ENCODE results near the gene OSBP2.
"Not testable (repeated sequence)": the region's sequence is repeated elsewhere in the genome, so short reads cannot be mapped to it uniquely, and the experiment has no call there.

Gene OSBP2

GRCh38 chr22:30694640-30695350, at the start of gene OSBP2:
Gene OSBP2, plus strand, starts transcription at chr22:30694874. Its CDS starts 36 bp downstream, at chr22:30694910.
- peak; percentile 43 for DNase-seq

DNA sequence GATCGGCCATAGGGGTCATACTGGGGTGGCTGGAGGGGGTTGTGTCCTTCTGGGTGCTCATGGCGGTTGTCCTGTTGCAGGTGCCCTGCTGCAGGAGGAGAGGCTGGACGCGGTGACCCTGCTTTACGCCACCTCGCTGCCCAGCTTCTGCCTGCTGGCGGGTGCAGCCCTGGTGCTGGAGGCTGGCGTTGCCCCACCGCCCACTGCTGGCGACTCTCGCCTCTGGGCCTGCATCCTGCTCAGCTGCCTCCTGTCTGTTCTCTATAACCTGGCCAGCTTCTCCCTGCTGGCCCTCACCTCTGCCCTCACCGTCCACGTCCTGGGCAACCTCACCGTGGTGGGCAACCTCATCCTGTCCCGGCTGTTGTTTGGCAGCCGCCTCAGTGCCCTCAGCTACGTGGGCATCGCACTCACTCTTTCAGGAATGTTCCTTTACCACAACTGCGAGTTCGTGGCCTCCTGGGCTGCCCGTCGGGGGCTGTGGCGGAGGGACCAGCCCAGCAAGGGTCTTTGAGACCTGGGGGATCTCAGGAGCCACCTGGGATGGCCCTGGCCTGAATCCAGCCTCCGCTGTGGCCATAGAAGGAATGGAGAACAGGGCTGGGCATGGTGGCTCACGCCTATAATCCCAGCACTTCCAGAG, 48.0 kb upstream of the OSBP2 start:
- no peak for DNase-seq

- no peak for DNase-seq
These were observed 47.1 kb upstream of the OSBP2 start for GRCh38 chr22:30647536-30647935.

DNA sequence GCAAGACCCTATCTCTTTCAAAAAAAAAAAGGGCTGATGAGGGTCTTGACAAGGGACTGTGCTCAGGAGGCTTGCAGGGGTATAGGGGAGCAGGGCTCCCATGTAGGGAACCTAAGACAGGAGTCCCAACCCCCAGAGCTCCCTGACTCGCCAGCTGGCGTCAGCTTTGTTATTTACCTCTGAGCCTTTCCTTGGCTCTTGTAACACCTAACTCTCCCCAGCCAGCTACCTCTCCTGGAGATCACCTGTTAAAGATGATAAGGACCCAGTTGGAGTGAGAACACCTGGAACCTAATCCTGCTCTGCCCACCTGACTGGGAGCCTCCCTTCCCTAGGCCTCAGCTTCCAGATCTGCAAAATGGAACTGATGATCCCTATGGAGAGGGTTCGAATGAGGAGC, 45.8 kb upstream of the OSBP2 start:
- no peak for DNase-seq

DNA sequence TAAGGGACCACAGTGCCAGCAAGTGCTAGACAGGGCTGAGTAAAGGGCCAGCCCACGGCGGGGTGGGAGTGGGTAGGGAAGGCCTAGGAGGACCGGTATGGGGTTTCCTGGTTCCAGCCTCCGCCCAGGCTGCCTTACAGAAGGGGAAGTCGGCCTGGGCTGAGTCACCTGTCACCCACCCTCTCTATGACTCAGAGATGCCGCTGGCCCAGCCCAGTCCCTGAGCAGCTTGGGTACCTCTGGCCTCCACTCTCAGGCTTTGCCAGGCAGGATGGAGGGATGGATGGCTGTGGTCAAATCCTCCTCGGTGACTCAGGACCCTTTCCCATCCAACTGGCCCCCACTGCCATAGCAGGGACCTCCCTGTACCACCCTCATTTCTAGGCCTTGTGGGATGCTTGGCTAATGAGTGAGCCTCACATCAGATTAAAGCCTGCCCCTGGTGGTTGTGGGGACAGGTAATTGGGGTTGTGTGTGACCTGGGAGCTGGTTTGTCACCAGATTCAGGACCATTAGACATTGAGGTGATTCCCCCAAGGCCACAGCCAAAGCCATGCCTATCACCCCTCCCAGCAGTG, 45.2 kb upstream of the OSBP2 start:
- DNase-seq, result peak; percentile 92

- no peak for DNase-seq
These were observed 44.1 kb upstream of the OSBP2 start for GRCh38 chr22:30650508-30651116.

DNA sequence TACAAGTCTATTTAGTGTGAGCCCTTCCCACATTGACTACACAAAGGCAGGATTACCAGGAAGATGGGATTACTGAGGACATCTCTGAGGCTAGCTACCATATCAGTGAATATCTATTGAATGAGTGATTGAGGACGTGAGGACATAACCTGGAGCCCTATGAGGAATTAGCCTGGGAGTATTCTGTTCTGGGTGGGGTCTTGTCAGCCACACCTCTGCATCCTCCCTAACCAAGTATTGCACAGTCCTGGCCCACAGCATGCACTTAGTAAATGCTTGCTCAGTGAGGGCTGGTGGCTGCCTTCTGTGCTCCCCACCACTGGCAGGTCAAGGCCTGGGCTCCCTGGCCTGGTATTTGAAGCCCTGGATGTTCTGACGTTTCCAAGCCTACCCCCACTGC, 41.8 kb upstream of the OSBP2 start:
- DNase-seq, result no peak

- DNase-seq, result no peak
These were observed 40.3 kb upstream of the OSBP2 start for GRCh38 chr22:30654361-30654760.

DNA sequence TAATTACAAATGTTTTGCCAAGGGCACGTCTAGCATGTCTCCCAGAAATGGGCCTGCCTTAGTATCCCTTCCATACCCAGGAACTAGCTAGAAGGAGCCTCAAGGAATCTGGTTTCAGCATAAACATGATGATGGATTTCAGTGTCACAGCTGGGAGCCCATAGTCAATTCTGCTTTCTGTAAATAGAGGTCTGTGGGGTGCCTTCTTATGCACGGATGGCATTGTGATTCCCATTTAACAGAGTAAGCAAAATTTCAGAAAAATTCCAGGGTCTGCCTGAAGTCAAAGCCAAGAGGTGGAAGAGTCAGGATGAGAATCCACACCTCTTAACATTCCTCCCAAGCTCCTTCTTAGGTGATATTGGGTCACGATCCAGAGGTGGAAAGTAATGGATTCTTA, 39.1 kb upstream of the OSBP2 start:
- DNase-seq, result no peak

DNA sequence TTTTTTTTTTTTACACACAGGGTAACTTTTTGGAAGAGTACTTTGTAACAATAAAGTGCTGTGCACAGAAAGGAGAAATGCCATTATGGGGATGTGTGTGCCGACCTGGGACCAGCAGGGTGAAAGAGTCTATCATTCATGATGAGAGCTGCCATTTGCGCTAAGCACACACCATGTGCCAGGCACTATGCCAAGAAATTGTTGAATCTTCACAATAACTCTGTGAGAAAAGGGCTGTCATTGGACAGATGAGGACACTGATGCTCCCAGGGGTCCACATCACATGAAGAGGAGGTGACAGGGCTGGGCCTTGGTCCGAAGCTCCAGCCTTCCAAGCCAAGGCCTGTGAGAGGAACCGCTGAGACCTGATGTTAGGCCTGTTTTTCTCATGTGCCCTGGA, 32.6 kb upstream of the OSBP2 start:
- no peak for DNase-seq

GRCh38 chr22:30664798-30665197, 29.9 kb upstream of the OSBP2 start:
- no peak for DNase-seq

DNA sequence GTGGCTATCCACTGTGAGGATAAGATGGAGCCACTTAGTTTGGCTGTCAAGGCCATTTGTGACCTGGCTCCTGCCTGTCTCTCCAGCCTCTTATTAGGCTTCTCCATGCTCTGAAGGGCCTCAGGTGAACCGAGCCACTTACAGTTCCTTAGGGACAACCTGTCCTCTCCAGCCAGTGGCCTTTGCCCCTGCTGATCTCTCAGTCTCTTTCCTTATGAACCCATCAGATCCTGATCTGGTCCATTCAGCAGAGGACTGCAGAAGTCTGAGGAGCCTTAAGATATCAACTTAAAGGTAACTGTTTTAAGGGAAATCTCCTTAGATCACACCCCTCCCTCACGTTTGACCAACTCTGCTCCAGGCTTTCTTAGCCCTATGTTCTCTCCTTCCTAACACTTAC, 29.4 kb upstream of the OSBP2 start:
- DNase-seq, result no peak

- no peak for DNase-seq
These were observed 28.9 kb upstream of the OSBP2 start for GRCh38 chr22:30665786-30666185.

DNA sequence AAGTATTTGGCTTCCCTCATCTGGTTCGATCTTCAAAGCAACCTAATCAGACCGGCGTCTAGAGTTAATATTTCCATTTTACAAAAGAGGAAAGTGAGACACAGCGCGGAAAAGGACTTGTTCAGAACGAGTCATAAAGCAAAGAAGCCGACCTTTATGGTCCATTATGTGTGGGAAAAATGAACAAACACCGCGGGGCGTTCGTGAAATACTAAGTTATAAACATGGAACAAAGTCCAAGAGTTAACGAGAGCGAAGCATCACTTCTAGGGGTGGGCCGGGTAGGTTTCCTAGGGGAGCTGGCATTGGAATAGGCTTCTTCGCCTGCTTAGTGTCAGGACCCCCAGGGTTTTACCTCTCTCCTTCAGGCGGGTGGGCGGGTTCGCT, 27.6 kb upstream of the OSBP2 start:
- no peak for DNase-seq

DNA sequence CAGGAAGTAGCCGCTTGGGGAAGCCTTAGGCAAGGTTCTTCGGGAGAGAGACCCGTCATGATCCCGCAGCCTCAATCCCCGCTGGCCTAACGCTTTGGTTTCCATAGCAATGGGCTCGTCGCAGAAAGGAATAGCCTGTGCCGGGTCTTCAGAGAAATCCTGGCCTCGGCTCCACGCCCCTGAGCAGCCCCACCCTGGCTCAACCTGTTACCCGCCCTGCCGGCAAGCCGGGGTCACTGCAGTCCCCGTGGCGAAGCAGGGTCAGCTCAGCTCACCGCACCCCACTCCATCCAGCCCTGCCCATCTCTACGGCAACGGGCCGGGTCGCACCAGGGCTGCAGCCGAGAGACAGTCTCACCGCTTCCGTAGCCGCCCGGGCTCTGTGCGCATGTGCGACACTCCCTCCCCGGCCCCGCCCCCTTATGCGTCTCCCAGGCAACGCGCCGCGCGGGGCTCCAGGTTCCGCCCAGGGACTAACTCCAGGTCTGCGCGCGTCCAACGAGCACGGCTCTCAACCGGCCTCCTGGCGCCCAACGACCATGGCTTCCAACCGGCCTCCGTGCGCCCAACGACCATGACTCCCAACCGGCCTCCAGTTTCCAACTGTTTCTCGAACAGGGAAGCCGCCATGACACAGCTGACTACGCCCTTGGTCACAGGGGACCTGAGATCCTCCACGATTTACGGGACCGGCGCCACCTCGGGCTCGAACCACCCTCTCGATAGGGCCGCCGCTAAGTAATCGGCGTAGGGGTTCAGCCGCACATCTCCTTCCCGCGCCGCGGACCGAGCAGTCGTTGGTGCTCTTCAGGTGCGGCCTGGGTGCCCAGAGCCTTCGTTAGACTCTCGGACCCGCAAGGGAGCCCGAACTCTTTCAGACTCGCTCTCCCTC, 26.9 kb upstream of the OSBP2 start, which contains the start of gene DUSP18:
TSS of gene DUSP18 (minus strand) at position 382 of the 892 bp plus-strand sequence. CDS start 3,872 bp downstream, outside the sequence.
- DNase-seq, result peak; percentile 95

GRCh38 chr22:30668386-30668710, 26.3 kb upstream of the OSBP2 start:
- DNase-seq, result no peak

- DNase-seq, result no peak
These were observed 23.6 kb upstream of the OSBP2 start for GRCh38 chr22:30671071-30671470.

DNA sequence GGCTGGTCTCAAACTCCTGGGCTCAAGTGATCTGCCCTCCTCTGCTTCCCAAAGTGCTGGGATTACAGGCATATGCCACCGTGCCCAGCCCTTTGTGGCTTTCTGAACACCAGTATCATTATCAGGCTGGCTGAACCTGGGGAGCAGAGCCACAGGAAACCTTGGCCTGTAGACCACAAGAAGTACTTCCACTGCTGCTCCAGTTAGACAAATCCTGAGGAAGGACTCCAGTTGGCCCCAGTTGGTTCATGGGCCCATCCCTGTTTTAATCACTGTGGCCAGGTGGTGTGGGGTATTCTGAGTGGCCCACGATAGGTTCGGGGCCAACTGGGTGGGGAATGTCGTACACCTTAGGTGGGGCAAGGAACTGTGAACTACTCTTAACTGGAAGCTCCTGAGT, 21.5 kb upstream of the OSBP2 start:
- DNase-seq, result no peak

DNA sequence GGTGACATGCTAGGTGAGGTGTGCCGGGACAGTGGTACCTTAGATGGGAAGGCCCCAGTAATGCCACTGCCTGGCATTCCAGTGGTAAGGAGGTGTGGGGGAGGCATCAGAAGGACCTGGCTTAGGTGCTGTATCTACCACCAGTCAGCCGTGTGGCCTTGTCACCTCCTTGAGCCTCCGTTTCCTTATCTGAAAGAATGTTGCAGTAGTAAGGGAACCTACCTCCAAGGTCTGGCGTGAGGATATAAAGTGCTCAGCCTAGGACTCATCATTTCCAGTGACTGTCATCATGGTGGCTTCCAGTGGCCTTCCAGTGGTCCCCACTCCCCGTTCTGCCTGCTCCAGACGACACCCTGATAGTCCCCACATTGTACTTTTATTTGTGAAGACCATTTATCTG, 20.2 kb upstream of the OSBP2 start:
- no peak for DNase-seq

DNA sequence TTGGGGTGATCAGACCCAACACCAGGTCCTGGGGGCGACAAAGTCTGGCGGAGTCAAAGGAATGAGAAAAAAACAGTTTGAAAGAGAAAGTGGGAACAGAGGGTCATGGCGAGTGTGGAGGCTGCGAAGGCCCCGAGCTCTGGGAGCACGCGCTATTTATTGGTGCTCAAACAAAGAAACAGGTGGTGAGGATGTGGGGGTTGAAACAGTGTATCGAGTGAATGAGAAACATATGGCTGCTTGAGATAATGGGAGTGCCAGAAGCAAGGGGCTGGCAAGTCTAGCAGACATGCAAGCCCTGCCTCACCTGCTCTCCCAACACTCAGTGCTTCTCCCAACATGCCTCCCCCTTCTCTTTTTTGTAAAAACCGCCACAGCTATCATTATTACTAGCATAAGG, 19.2 kb upstream of the OSBP2 start:
- DNase-seq, result no peak

DNA sequence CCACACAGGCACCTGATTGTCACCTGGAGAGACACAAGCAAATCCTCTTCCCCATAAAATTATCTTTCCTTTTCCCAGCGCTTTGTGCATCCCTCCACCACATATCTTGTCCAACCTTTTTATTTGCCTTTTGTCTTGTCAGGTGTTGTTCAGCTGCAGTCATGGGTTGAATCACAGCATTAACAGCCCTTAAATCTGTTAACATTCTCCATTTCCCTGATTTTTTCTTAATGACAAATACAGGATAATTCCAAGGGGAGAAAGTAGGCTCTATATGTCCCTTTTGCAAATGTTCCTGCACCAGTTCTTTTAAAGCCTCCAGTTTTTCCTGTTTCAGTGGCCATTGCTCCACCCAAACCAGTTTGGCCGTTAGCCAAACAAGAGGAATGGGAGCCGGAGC, 18.1 kb upstream of the OSBP2 start:
- not testable (repeated sequence) for DNase-seq

DNA sequence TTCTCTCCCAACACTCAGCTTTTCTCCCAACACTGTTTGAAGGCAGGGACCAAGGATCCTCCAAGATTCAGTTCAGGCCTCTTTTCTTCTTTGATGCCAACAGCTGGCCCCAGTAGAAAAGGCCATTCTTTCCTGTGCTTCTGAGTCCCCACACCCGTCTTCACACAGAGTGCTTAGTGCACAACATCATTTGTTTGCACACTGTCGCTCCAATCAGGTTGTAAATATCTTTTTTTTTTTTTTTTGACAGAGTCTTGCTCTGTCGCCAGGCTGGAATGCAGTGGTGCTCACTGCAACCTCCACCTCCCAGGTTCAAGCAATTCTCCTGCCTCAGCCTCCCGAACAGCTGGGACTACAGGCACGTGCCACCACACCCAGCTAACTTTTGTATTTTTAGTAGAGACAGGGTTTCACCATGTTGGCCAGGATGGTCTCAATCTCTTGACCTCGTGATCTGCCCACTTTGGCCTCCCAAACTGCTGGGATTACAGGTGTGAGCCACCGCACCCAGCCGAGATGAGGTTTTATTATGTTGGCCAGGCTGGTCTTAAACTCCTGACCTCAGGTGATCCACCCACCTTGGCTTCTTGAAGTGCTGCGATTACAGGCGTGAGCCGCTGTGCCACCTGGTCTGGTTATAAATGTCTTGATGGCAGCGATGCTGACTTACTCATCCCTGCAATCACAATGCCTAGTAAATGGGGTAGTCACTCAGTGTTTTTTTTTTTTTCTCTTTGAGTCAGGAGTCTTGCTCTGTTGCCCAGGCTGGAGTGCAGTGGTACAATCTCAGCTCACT, 14.6 kb upstream of the OSBP2 start:
- DNase-seq, result not testable (repeated sequence)
